ENCODE measurements around the gene ANAPC15.
A peak's percentile ranks its signal among the peaks of the same experiment; 100 is the strongest.
"Not testable (repeated sequence)": the region's sequence is repeated elsewhere in the genome, so short reads cannot be mapped to it uniquely, and the experiment has no call there.

The ANAPC15 gene

DNA sequence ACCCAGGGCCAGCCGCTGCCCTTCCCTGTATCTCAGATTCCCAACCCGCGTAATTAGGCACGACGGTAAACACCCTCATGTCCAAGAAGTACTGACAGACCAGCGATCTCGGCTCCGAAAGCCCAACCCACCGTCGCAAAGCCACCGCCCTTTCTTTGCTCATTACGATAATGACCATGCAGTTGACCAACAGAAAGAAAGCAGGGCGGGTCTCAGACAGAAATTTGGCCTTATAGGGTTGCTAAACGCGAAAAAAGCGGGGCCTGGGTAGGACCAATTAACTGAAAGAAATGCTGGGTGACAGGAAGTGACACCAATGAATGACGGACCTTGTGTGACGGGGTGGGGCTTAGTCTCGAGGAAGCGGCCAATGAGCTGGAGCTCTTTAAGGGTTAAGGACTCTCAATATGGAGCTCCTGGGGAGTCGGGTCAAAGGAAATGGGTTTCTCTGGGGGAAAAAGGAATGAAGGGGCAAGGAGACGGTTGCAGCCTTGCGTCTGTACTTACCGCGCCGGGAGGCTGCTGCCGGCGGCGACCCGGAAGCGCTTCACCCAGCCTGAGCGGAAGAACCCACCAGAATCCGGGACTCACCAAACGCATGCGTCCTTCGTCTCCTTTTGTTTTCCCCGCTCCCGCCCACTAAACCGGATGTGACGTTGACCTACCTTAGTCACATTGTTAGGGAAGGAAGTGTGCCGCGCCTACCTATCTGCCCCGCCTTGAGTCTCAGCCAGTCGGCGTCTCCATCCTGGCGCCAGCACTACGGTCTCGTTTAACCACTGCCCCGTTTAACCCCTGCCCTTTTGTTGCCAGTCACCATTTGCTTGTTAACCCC is at the start of gene ANAPC15:
TSS of gene ANAPC15 (minus strand) at position 553 of the 835 bp plus-strand sequence. CDS start 1,419 bp downstream, outside the sequence.
- DNase-seq (ENCODE audit: low spot score), result peak; percentile 99

DNA sequence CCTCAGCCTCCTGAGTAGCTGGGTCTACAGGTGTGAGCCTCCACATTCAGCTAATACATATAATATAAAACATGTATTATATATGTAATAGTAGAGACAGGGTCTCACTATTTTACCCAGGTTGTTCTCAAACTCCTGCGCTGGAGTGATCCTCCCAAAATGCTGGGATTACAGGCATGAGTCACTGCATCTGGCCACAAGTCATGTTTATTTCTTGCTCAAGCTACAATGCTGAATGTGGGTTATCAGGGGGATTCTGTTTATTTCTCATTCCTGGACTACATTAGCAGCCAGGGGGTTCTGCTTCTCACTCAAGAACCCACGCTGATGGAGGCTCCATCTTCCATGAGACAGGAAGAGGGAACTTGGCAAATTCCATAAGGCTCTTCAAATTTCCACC is 47.8 kb upstream of the ANAPC15 start:
- no peak for DNase-seq (ENCODE audit: low spot score)

DNA sequence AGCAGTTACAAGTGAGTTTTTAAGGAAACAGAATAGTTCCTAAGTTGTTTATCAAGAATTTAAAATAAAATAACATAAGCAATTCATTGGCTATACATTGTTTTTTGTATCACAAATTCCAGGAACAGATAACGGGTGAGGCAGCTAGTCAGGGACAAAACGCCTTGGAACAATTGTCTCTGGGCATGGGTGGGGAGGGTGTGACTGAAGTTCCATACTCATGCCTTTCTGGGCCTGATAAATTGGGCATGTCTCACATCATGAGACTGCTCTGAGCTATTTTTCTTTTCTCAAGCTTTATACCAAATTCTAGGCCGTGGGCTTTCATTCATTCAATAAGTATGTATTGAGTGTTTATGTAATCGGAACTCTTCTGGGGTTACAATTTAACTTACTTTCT is 44.6 kb upstream of the ANAPC15 start:
- DNase-seq (ENCODE audit: low spot score), result no peak

DNA sequence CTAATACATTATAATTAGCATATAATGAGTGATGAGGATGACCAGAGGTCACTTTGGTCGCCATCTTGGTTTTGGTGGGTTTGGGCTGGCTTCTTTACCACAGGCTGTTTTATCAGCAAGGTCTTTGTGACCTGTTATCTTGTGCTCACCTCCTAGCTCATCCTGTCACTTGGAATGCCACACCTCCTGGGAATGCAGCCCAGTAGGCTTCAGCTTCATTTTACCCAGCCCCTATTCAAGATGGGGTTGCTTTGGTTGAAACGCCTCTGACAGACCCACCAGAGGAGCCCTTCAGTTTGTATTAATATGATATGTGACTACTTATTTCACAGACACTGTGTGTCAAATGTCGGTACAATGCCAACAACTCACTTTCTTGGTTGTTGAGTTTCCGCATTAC is 43.3 kb upstream of the ANAPC15 start:
- DNase-seq (ENCODE audit: low spot score), result no peak

DNA sequence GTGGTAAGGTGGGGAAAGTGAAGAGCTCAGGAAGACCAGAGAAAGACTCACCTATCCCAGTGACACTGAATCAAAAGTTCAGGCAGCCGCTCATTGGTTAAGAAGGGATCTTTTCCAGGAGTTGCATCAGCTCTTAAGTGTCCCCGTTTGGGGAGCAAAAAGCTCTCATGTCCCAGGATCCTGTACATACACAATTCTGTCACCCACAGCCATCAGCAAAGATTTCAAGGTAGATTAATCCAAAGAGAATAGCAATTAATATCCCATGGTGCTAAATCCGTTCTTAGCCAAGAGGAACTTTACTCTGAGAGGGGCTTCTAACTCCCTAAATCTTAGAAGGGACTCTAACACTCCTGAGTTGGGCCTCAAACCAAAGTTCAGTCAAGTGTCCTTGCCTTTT is 42.3 kb upstream of the ANAPC15 start:
- no peak for DNase-seq (ENCODE audit: low spot score)

DNA sequence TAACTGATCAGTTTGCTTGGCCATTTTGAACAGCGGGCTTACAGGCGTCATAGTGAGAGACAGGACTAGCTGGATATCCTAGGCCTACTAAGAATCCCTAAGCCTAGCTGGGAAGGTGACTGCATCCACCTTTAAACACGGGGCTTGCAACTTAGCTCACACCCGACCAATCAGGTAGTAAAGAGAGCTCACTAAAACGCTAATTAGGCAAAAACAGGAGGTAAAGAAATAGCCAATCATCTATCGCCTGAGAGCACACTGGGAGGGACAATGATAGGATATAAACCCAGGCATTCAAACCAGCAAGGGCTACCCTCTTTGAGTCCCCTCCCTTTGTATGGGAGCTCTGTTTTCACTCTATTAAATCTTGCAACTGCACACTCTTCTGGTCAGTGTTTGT is 41.4 kb upstream of the ANAPC15 start:
- DNase-seq (ENCODE audit: low spot score), result not testable (repeated sequence)

DNA sequence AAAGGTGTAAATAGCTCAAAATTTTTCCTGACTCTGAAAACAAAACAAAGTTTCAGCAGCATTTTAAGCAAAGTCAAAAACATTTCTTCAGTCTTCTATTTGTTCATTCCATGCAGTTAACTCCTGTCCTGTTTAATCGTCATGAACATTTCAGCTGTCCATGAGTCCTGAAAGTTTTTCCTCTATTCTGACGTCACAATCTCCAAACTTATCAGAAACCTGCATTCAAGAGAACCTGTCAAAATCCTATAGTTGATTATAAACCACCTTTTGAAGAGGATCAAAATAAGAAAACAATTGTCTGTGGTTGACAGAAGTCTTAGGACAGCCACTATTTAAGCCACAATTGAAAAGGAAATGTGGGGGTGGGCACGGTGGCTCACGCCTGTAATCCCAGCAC is 38.4 kb upstream of the ANAPC15 start:
- no peak for DNase-seq (ENCODE audit: low spot score)

DNA sequence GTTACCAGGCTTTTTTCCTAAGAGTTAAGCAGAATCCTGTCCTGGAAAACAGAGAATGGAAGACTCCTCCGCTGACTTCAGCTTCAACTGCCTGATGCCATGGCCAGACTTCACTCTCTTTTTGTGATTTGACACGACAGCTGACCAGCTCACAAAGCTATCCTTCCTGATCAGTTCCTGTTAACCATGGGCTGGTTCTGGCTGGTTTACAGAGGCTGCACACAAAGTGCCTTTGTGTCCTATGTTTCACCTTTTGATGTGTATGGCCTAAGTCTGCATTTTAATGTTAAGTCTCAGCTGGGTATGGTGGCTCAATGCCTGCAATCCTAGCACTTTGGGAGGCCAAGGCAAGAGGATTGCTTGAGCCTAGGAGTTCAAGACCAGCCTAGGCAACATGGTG is 34.1 kb upstream of the ANAPC15 start:
- DNase-seq (ENCODE audit: low spot score), result no peak

DNA sequence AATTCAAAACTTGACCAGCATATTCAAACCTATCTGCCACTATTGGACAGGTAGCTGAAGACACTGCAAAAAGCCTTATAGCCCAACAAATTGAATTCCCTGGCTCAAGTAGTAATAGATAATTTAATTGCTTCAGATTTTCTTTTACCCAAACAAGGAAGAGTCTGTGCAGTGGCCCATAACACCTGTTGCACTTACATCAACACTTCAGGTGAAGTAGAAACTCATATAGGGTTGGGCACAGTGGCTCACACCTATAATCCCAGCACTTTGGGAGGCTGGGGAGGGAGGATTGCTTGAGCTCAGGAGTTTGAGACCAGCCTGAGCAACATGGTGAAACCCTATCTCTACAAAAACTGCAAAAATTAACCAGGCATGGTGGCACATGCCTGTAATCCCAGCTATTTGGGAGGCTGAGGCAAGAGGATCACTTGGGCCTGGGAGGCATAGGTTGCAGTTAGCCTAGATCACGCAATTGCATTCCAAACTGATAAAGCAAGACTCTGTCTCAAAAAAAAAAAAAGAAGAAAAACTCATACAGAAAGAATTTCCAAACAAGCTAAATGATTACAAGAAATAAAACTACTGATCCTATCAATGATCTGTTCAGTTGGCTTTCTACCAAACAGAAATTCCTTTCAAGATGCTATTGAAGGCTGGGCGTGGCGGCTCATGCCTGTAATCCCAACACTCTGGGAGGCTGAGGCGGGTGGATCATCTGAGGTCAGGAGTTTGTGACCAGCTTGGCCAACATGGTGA is 32.5 kb upstream of the ANAPC15 start:
- no peak for DNase-seq (ENCODE audit: low spot score)

DNA sequence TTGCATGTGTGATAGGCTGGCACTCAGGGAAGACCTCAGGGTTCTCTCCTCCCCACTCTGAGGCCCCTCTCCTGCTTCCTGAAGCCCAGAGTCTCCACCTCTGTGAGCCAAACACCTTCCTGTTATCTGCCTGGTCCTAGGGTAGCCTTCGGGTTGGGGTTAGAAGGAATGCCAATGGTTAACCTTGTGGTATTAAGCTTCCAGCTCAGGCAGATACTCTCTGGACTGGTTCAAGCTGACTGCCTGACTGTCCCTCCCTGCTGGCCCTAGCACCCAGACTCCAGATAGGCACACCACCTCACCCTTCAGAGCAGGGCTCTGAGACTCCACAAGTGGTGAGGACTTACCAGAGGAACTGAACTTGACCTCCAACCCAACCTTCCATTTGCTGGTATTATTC is 30.0 kb upstream of the ANAPC15 start:
- DNase-seq (ENCODE audit: low spot score), result not testable (repeated sequence)

DNA sequence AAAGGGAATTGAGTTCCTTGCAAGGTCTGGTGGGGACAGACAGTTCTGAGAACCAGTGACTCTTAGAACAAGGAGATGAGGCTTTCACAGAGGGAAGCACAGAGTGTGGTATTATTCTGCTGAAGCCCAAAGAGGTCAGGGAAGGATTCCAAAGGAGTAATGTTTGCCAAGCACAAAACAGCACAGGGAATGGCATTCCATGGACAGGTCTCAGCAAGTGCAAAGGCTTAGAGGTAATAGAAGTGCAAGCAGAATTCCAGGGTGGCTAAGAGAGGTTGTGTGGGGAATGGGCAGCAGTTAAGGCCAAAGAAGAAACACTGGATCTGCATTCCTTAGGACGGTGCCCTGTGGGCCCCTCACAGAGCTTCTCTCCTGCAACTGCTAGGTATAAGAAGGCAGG is 29.6 kb upstream of the ANAPC15 start:
- DNase-seq (ENCODE audit: low spot score), result not testable (repeated sequence)

DNA sequence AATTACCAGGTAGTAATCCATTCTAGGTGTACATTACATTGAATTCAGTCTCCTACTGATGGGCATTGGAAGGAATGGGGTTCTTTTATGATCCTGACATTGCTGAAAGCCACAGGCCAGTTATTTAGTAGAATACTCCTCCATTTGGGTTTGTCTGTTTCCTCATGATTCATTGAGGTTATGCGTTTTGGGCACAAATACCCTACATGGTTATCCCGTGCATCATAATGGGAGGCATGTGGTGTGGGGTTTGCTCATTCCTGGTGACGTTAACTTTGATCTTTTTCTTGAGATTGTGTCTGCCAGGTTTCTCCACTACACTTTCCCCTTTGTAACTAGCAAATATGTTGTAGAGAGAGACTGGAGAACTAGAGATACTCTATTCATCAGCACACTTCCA is 28.6 kb upstream of the ANAPC15 start:
- peak; percentile 17 for DNase-seq (ENCODE audit: low spot score)

DNA sequence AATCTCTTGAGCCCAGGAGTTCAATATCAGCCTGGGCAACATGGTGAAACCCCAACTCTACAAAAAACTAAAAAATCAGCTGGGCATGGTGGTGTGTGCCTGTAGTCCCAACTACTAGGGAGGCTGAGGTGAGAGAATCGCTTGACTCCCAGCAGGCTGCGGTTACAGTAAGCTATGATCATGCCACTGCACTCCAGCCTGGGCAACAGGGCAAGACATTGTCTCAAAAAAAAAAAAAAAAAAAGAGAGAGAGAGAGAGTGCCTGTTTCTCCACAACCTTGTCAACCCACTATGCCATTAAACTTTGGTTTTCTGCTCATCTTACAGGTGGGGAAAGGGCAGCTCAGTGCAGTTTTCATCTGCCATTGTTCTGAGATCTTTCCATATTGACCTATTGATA is 28.2 kb upstream of the ANAPC15 start:
- no peak for DNase-seq (ENCODE audit: low spot score)

DNA sequence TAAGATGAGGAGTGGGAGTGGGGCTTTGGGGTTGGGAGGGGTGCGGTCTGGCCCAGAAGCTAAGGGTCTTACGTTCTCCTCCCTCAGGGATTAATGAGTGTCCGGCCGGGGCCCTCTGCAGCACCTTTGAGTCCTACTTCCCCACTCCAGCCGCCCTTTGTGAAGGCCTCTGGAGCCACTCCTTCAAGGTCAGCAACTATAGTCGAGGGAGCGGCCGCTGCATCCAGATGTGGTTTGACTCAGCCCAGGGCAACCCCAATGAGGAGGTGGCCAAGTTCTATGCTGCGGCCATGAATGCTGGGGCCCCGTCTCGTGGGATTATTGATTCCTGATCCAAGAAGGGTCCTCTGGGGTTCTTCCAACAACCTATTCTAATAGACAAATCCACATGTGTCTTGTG is 27.0 kb upstream of the ANAPC15 start:
- no peak for DNase-seq (ENCODE audit: low spot score)

DNA sequence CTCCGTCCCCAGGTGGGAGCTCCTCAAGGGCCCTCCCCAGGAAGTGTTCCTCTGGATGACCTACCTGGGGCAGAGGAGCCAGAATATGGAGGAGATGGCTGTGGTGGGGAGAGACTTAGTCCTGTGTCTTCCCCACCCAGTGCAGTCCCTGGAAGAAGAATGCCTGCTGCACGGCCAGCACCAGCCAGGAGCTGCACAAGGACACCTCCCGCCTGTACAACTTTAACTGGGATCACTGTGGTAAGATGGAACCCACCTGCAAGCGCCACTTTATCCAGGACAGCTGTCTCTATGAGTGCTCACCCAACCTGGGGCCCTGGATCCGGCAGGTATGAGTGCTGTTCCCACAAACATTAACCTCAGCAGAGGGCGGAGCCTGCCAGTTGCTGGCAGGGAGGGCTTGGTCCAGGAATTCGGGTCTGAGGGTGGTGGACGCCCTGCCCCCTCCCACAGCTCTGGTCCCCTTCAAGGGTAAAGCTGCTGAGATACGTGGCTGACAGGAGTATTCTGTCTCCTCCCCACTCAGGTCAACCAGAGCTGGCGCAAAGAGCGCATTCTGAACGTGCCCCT is 26.4 kb upstream of the ANAPC15 start:
- no peak for DNase-seq (ENCODE audit: low spot score)

DNA sequence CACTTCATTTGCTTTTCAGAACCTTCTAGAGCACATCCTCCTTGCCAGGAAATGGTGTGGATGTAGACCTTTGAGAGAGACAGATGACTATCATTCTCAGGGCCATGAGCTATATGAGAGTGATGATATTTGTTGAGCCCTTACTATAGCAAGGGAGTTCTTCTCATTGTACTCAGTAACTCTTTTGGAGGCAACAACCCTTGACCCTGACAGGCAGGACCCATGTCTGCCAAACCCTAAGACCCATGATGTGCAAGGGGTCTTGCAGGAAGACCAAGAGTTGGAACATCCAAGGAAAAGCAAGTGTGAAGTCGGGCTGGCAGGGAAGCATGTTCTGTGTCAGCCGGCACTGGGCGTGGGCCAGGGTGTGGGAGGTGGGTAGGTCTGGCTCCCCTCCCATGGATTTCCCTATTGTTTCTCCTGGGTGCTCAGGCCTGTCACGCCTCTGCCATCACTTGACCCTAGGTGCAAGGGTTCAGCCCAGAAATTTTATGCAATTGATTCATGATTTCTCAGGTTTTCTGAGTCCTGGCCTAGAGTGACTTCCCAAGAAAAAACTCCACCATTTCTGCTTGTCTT is 24.3 kb upstream of the ANAPC15 start:
- no peak for DNase-seq (ENCODE audit: low spot score)

DNA sequence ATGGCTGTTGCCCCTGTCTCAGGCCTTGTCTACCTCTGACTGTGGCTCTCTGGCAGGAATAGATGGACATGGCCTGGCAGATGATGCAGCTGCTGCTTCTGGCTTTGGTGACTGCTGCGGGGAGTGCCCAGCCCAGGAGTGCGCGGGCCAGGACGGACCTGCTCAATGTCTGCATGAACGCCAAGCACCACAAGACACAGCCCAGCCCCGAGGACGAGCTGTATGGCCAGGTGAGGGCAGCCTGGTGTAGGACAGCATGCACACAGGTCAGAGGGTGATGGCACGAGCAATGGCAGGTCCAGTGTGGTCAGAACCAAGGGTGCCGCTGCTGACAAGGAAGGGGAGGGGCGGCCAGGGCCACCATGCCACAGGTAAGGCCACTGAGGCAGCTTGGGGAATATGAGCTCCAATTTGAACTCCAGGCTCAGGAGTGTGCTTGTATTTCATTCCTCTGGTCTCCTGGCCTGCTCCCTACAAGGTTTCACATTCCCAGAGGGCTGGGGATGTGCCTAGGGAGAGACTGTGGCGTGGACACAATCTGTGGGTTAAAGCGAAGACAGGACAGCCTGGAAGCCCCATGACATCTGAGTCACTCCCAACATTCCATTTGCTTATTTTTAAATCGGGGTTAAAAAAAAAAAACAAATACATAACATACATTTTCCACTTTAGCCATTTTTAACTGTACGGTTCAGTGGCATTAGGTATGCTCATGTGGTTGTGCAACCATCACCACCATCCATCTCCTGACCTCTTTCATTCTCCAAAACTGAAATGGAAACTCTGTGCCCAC is 23.6 kb upstream of the ANAPC15 start:
- no peak for DNase-seq (ENCODE audit: low spot score)

DNA sequence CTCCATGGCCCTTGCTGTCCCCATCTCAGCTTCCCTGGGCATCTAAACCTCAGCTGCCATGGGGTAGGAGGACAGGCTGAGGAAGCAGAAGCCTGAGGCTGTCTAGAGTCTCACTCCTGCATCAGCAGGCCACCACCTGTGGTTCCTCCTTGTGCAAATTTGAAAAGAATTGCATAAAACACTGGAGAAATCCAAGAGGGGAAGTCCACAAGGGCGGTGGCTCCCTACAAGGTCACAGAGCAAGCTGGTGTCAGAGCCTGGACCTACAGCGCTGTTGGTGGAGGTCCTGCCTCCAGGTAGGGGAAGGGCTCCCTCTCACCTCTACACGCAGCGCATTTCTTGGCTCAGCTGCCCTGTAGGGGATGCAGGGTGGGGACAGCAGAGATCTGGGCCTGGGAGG is 23.0 kb upstream of the ANAPC15 start, which contains the start of gene FOLR3:
TSS of gene FOLR3 (plus strand) at position 253 of the 400 bp plus-strand sequence. CDS start 228 bp downstream, outside the sequence.
- not testable (repeated sequence) for DNase-seq (ENCODE audit: low spot score)

DNA sequence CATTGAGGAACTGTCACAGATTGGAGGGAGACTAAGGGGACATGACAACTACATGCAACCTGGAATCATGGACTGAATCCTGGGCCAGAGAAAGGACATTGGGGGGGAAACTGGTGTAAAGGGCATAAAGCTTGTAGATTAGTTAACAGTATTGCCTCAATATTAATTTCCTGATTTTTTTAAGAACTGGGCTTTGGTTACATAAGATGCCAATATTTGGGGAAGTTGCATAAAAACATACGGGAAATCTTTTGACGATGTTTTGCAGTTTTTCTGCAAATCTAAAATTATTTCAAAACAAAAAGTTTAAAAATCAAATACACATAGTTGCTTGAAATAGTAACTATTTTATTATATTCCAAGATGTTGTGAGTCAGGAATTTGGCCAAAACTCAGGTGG is 20.2 kb upstream of the ANAPC15 start:
- no peak for DNase-seq (ENCODE audit: low spot score)

DNA sequence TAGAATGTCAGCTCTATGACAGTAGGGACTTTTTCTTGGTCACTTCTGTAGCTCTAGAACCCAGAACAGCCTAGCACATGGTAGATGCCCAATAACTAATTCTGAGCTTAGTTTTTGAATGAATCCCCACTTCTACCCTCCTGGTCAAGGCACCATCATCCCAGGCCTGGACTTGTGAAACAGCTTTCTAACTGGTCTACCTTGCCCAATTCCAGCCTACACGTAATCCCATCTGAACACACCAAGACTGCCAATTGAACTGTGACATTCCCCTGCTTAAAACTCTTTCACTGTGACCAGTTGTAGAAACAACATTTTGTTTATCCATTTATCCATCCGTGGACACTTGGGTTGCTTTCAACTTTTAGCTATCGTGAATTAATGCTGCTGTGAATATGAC is 16.9 kb upstream of the ANAPC15 start:
- no peak for DNase-seq (ENCODE audit: low spot score)

DNA sequence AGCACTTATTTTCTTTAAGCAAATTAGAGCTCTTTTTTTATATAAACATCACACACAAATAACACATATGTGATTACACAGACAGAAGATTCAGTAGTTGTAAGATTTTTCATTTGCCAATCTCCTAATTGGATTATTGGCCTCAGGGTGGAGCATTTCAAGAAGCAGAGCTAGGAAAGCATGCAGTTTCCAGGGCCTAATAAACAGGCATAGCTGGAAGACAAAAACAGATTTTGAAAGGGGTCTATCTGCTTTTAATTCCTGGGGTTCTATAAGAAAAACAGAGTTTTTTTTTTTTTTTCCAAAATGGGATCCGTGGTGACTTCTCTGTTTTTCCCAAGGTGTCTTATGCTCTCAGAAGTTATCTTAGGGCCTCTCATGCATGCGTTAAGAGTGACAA is 15.4 kb upstream of the ANAPC15 start:
- no peak for DNase-seq (ENCODE audit: low spot score)

DNA sequence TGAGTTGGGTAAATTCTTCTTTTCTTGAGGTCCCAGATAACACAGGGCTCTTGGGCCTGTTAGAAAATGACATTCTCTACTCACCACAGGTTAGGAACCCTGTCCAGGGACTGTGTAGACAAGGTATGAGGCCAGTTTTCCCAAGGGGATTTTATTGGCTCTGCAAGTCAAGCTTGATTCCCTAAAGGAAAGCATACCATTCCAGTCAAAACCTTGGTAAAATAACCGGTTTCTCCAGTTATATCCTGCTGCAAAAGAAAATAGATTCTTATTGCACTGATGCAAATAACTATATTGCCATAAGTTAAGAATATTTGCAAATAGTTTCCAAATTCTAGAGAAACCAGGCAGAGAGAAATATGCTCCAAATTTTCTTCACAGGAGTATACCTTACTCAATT is 13.5 kb upstream of the ANAPC15 start:
- DNase-seq (ENCODE audit: low spot score), result no peak
